H9 (cell line): ENCODE data around the gene TLX2. TPM values are rescaled to one million over a fixed set of nuclear protein-coding genes. Genes with fewer than 3 reads are reported as not detected.

Experiments
- DNase-seq: peaks from one replicate; pipeline ENCODE4 v3.0.0-alpha.2; 2017
- H2AFZ ChIP-seq: one replicate; pipeline ENCODE4 v1.6.1; 2013; ENCODE audit warnings: mild to moderate bottlenecking, low read length, control low read depth, moderate library complexity
- H2AK5ac ChIP-seq: 2 replicates; pipeline ENCODE4 v1.6.1; 2013; ENCODE audit warnings: low read length, control low read depth, mixed read lengths; ENCODE audit not compliant: insufficient read length
- H2BK120ac ChIP-seq: one replicate; pipeline ENCODE4 v1.6.1; 2013; ENCODE audit warnings: low read depth, mild to moderate bottlenecking, low read length, control low read depth, inconsistent platforms; ENCODE audit not compliant: poor library complexity, severe bottlenecking
- H2BK12ac ChIP-seq: 2 replicates; pipeline ENCODE4 v1.6.1; 2013; ENCODE audit warnings: low read length, control low read depth, mixed read lengths, low read depth; ENCODE audit not compliant: insufficient read length
- H2BK15ac ChIP-seq: 2 replicates; pipeline ENCODE4 v1.6.1; 2013; ENCODE audit warnings: low read depth, low read length, control low read depth
- H2BK20ac ChIP-seq: one replicate; pipeline ENCODE4 v1.6.1; 2013; ENCODE audit warnings: low read depth, mild to moderate bottlenecking, low read length, control low read depth, inconsistent platforms; ENCODE audit not compliant: poor library complexity, severe bottlenecking
- H2BK5ac ChIP-seq: 2 replicates; pipeline ENCODE4 v1.6.1; 2013; ENCODE audit warnings: low read length, control low read depth, mixed read lengths; ENCODE audit not compliant: insufficient read length
- H3K14ac ChIP-seq: 2 replicates; pipeline ENCODE4 v1.6.1; 2013; ENCODE audit warnings: low read length, control low read depth; ENCODE audit not compliant: insufficient read depth
- H3K18ac ChIP-seq: 2 replicates; pipeline ENCODE4 v1.6.1; 2013; ENCODE audit warnings: low read depth, mild to moderate bottlenecking, mixed read lengths, low read length, control low read depth; ENCODE audit not compliant: insufficient read length
- H3K23ac ChIP-seq: 2 replicates; pipeline ENCODE4 v1.6.1; 2013; ENCODE audit warnings: low read length, control low read depth, mixed read lengths, low read depth; ENCODE audit not compliant: insufficient read length
- H3K23me2 ChIP-seq: 2 replicates; pipeline ENCODE4 v1.6.1; 2013; ENCODE audit warnings: low read depth, mild to moderate bottlenecking, mixed read lengths, low read length, control low read depth; ENCODE audit not compliant: insufficient read length, poor library complexity, severe bottlenecking
- H3K27ac ChIP-seq: 2 replicates; pipeline ENCODE4 v1.5.1; 2013; ENCODE audit warnings: low read length, control low read depth, mixed read lengths, low read depth; ENCODE audit not compliant: insufficient read length
- H3K27me3 ChIP-seq: 2 replicates; pipeline ENCODE4 v1.6.1; 2013; ENCODE audit warnings: low read length, control low read depth, inconsistent platforms; ENCODE audit not compliant: insufficient read depth
- H3K4ac ChIP-seq: 2 replicates; pipeline ENCODE4 v1.6.1; 2013; ENCODE audit warnings: low read depth, mild to moderate bottlenecking, control low read depth, inconsistent platforms, low read length, moderate library complexity
- H3K4me1 ChIP-seq: 2 replicates; pipeline ENCODE4 v1.6.1; 2013; ENCODE audit warnings: low read length, control low read depth, inconsistent platforms; ENCODE audit not compliant: insufficient read depth
- H3K4me2 ChIP-seq: 2 replicates; pipeline ENCODE4 v1.6.1; 2013; ENCODE audit warnings: low read length, control low read depth, mixed read lengths; ENCODE audit not compliant: insufficient read length, insufficient read depth
- H3K56ac ChIP-seq: 2 replicates; pipeline ENCODE4 v1.6.1; 2013; ENCODE audit warnings: low read depth, mild to moderate bottlenecking, mixed read lengths, low read length, control low read depth; ENCODE audit not compliant: insufficient read length
- H3K79me1 ChIP-seq: 2 replicates; pipeline ENCODE4 v1.6.1; 2013; ENCODE audit warnings: low read depth, mild to moderate bottlenecking, moderate library complexity, low read length, control low read depth, inconsistent platforms; ENCODE audit not compliant: insufficient read depth, poor library complexity, severe bottlenecking
- H3K79me2 ChIP-seq: 2 replicates; pipeline ENCODE4 v1.6.1; 2013; ENCODE audit warnings: low read length, control low read depth, inconsistent platforms; ENCODE audit not compliant: insufficient read depth
- H3K9ac ChIP-seq: 2 replicates; pipeline ENCODE4 v1.6.1; 2013; ENCODE audit warnings: low read length, control low read depth, mixed read lengths; ENCODE audit not compliant: insufficient read length; ENCODE audit errors: extremely low read depth
- H3K9me3 ChIP-seq: one replicate; pipeline ENCODE4 v1.6.1; 2013; ENCODE audit warnings: low read depth, low read length, inconsistent platforms; ENCODE audit not compliant: control insufficient read depth
- H3T11ph ChIP-seq: one replicate; pipeline ENCODE4 v1.6.1; 2013; ENCODE audit warnings: mild to moderate bottlenecking, low read length, control low read depth, inconsistent platforms
- H4K20me1 ChIP-seq: one replicate; pipeline ENCODE4 v1.6.1; 2013; ENCODE audit not compliant: control insufficient read depth, insufficient read length, insufficient read depth
- H4K5ac ChIP-seq: 2 replicates; pipeline ENCODE4 v1.6.1; 2013; ENCODE audit warnings: low read depth, mild to moderate bottlenecking, mixed read lengths, low read length, control low read depth; ENCODE audit not compliant: insufficient read length
- H4K8ac ChIP-seq: replicated peaks from 2 replicates; pipeline ENCODE4 v1.6.1; 2013; ENCODE audit warnings: low read length, control low read depth, mixed read lengths, low read depth; ENCODE audit not compliant: insufficient read length
- H4K91ac ChIP-seq: 2 replicates; pipeline ENCODE4 v1.6.1; 2013; ENCODE audit warnings: low read depth, mild to moderate bottlenecking, moderate library complexity, mixed read lengths, low read length, control low read depth; ENCODE audit not compliant: insufficient read length
- H3K27ac Mint-ChIP-seq, 3 experiments: 2 replicates in 2 of 3; 3 replicates in 1 of 3; pipeline ENCODE4 v1.8.0; 2020 to 2021; ENCODE audit warnings: mixed read lengths in 3 of 3, mild to moderate bottlenecking in 1 of 3, moderate library complexity in 1 of 3
- H3K27me3 Mint-ChIP-seq: 2 replicates; pipeline ENCODE4 v1.8.0; 2021; ENCODE audit warnings: low read depth, mild to moderate bottlenecking, moderate library complexity, mixed read lengths
- H3K36me3 Mint-ChIP-seq, 3 experiments: 2 replicates in 2 of 3; 3 replicates in 1 of 3; pipeline ENCODE4 v1.8.0; 2020 to 2021; ENCODE audit warnings: low read depth in 3 of 3, mixed read lengths in 3 of 3; ENCODE audit not compliant: insufficient read depth in 1 of 3
- H3K4me1 Mint-ChIP-seq, 2 experiments: 2 replicates each; pipeline ENCODE4 v1.8.0; 2020; ENCODE audit warnings: mixed read lengths in 2 of 2
- H3K4me3 Mint-ChIP-seq, 2 experiments: 2 replicates in 1 of 2; 3 replicates in 1 of 2; pipeline ENCODE4 v1.8.0; 2020 to 2021; ENCODE audit warnings: mild to moderate bottlenecking in 2 of 2, mixed read lengths in 2 of 2, moderate library complexity in 1 of 2
- H3K9me3 Mint-ChIP-seq, 2 experiments: 2 replicates in 1 of 2; 3 replicates in 1 of 2; pipeline ENCODE4 v1.8.0; 2020; ENCODE audit warnings: mild to moderate bottlenecking in 2 of 2, mixed read lengths in 2 of 2, moderate library complexity in 1 of 2
- CTCF ChIP-seq: fragments of 200-600 bp; sonication (generic); conservative IDR thresholded peaks from 3 replicates; pipeline ENCODE4 v1.8.0; 2021; ENCODE audit warnings: antibody characterized with exemption, mild to moderate bottlenecking
- WGBS: extraction: QIAGEN DNeasy Blood & Tissue Kit; methylation state at CpG from one replicate; pipeline ENCODE4 v1.1.7; 2013; ENCODE audit warnings: missing lambda C conversion rate, low lambda C conversion rate, mixed read lengths; ENCODE audit not compliant: insufficient read length; ENCODE audit errors: extremely low coverage; 5-methylcytosine and 5-hydroxymethylcytosine counted together
- total RNA-seq: library from RNA; stranded (reverse); gene quantifications from 2 replicates; pipeline ENCODE4 v1.2.1, GENCODE V29; 2021

The TLX2 gene
- total RNA-seq, 1 experiment from 2014 or later, result 0.20 TPM

- H2BK5ac ChIP-seq, result no peak overlapping the region
- H3K14ac ChIP-seq, result no peak overlapping the region
- no peak overlapping the region for H2BK20ac ChIP-seq
- no peak for TF ChIP-seq CTCF
- no peaks in the 10 kb centered on the region; the same call in 1 of the 2 replicates for H3K27me3 ChIP-seq
- no peak overlapping the region for H2BK15ac ChIP-seq
- Mint-ChIP-seq H3K27ac (no peak overlapping the region), H3K27me3 (peaks cover 34% of the 10 kb centered on the region), H3K36me3 (peaks cover 0 to 16% (median 12%) of the 10 kb centered on the region in 3 experiments; a peak in 4 of 7 replicates), H3K4me3 (no peak overlapping the region), H3K4me1 (peaks cover 13 to 19% of the 10 kb centered on the region in 2 experiments), H3K9me3 (no peaks in the 10 kb centered on the region)
- H3K9ac ChIP-seq, result no peak overlapping the region
- H4K91ac ChIP-seq, result no peak overlapping the region
- no peaks in the 10 kb centered on the region for H4K20me1 ChIP-seq
- no peak for DNase-seq
- no peaks in the 10 kb centered on the region for H3K79me2 ChIP-seq
- no peak overlapping the region for H3K18ac ChIP-seq
- no peak overlapping the region for H2AFZ ChIP-seq
- H4K5ac ChIP-seq, result no peak overlapping the region
- no peak overlapping the region for H3K27ac ChIP-seq
- no peak overlapping the region for H3T11ph ChIP-seq
- no peak overlapping the region for H2AK5ac ChIP-seq
- 0 out of 2 replicates have a peak, but pooled peaks cover 3% of the 10 kb centered on the region for H3K4me1 ChIP-seq
- H3K23me2 ChIP-seq, result peaks cover 13% of the 10 kb centered on the region
- no peak overlapping the region for H4K8ac ChIP-seq
- no peak overlapping the region for H3K4ac ChIP-seq
- no peak overlapping the region for H3K4me2 ChIP-seq
- H3K56ac ChIP-seq, result no peak overlapping the region
- no peaks in the 10 kb centered on the region for H3K9me3 ChIP-seq
- H3K23ac ChIP-seq, result no peak overlapping the region
- H3K79me1 ChIP-seq, result no peaks in the 10 kb centered on the region
- no CpG with 5 or more reads among the region's 7 CpGs for WGBS
- no peak overlapping the region for H2BK12ac ChIP-seq
- H2BK120ac ChIP-seq, result no peak overlapping the region
Observed at GRCh38 chr2:74558284-74559230, 44.3 kb downstream of the TLX2 start.
